DND-41 (cell line): ENCODE measurements around the gene VANGL2.
A peak's percentile ranks its signal among the peaks of the same experiment; 100 is the strongest.

ENCODE experiments used
- ATAC-seq: fragments of 200-7000 bp; cut with Tn5 transposase; 3 replicates; pipeline ENCODE4 v1.9.1; 2021; ENCODE audit warnings: low read depth; ENCODE audit not compliant: insufficient read depth
- DNase-seq: peaks from one replicate; pipeline ENCODE4 v3.0.0-alpha.2; 2020
- H2AFZ ChIP-seq: 2 replicates; pipeline ENCODE4 v1.6.0; 2012; ENCODE audit warnings: low read depth, low read length
- H3K27ac ChIP-seq: 2 replicates; pipeline ENCODE4 v1.5.1; 2012; ENCODE audit warnings: low read length, inconsistent platforms
- H3K27me3 ChIP-seq: fragments of 200-600 bp; sonication (generic); 2 replicates; pipeline ENCODE4 v1.6.0; 2012; ENCODE audit warnings: low read length, mild to moderate bottlenecking, inconsistent platforms; ENCODE audit not compliant: insufficient read depth, poor library complexity
- H3K36me3 ChIP-seq: 2 replicates; pipeline ENCODE4 v1.5.1; 2012; ENCODE audit warnings: low read length, inconsistent platforms; ENCODE audit not compliant: insufficient read depth
- H3K4me1 ChIP-seq: 2 replicates; pipeline ENCODE4 v1.5.1; 2012; ENCODE audit warnings: mild to moderate bottlenecking, low read length; ENCODE audit not compliant: insufficient read depth
- H3K4me2 ChIP-seq: 2 replicates; pipeline ENCODE4 v1.6.0; 2012; ENCODE audit warnings: mild to moderate bottlenecking, moderate library complexity, low read length, inconsistent platforms; ENCODE audit not compliant: insufficient read depth
- H3K4me3 ChIP-seq, 2 experiments: fragments of 200-600 bp in 1 of 2; shearing (Covaris generic) in 1 of 2; 2 replicates each; pipeline ENCODE4 v1.5.1; 2012 to 2016; ENCODE audit warnings: inconsistent platforms in 2 of 2, low read length in 2 of 2, mild to moderate bottlenecking in 2 of 2, low read depth in 1 of 2, moderate library complexity in 1 of 2
- H3K79me2 ChIP-seq: 2 replicates; pipeline ENCODE4 v1.6.0; 2012; ENCODE audit warnings: low read length, inconsistent platforms; ENCODE audit not compliant: insufficient read depth
- H3K9ac ChIP-seq: 2 replicates; pipeline ENCODE4 v1.6.0; 2012; ENCODE audit warnings: low read depth, mild to moderate bottlenecking, inconsistent platforms, low read length, moderate library complexity
- H3K9me3 ChIP-seq: 2 replicates; pipeline ENCODE4 v1.5.1; 2012; ENCODE audit warnings: low read length, moderate library complexity, mild to moderate bottlenecking, inconsistent platforms; ENCODE audit not compliant: insufficient read depth, severe bottlenecking
- H4K20me1 ChIP-seq: 2 replicates; pipeline ENCODE4 v1.6.0; 2012; ENCODE audit warnings: low read length; ENCODE audit not compliant: insufficient read depth
- EZH2 ChIP-seq: IDR thresholded peaks from 3 replicates; pipeline ENCODE4 v1.6.1; 2012; ENCODE audit warnings: borderline replicate concordance, low read depth, mild to moderate bottlenecking, moderate library complexity, low read length, inconsistent platforms; ENCODE audit not compliant: severe bottlenecking
- TF ChIP-seq, protein P1 (sequence below): IDR thresholded peaks from 2 replicates; pipeline ENCODE4 v1.5.1; 2012; ENCODE audit warnings: borderline replicate concordance, low read length, moderate library complexity, mild to moderate bottlenecking; ENCODE audit not compliant: poor library complexity, severe bottlenecking; ENCODE audit errors: extremely low read depth

VANGL2 gene

DNA sequence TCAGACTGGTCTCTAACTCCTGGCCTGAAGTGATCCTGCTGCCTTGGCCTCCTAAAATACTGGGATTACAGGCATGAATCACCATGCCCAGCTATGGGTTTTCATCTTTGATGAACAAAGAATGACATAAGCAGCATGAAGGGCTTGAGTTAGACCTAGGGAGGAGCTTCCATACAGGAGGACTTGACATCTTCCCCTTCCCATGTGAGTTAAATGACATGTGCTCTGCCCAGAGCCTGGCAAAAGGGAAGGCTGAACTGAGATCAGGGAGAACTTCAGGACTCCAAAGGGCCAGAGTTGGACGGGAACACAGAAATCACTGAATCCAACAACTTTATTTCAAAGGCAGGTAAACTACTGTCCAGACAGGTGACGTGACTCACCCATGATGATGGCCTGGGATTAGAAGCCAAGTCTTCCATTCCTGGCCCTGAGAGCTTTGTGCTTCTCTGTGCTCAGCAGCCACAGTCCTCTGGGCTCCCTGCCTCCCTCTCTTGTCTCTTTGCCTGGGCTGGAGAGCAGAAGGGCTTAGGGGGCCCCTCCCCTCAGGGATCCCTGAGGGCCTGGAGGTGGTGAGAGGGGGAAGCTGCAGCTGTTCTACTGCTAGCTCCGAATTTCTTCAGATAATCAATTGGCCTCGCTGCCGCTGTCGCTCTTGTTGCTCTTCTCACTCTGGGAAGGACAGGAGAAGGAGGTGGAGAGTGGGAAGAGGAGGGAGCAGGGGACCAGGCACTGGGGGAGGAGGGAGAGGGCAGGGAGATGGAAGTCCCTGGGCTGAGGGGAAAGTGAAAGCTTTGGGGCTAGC, 25.9 kb upstream of the VANGL2 start:
- ATAC-seq (no peak), DNase-seq (no peak)
- no peak overlapping the region for H3K9ac ChIP-seq
- peaks cover 4% of the 10 kb centered on the region for H3K27me3 ChIP-seq
- no peak overlapping the region for H3K4me2 ChIP-seq
- no peak for TF ChIP-seq EZH2
- TF ChIP-seq, protein P1, sequence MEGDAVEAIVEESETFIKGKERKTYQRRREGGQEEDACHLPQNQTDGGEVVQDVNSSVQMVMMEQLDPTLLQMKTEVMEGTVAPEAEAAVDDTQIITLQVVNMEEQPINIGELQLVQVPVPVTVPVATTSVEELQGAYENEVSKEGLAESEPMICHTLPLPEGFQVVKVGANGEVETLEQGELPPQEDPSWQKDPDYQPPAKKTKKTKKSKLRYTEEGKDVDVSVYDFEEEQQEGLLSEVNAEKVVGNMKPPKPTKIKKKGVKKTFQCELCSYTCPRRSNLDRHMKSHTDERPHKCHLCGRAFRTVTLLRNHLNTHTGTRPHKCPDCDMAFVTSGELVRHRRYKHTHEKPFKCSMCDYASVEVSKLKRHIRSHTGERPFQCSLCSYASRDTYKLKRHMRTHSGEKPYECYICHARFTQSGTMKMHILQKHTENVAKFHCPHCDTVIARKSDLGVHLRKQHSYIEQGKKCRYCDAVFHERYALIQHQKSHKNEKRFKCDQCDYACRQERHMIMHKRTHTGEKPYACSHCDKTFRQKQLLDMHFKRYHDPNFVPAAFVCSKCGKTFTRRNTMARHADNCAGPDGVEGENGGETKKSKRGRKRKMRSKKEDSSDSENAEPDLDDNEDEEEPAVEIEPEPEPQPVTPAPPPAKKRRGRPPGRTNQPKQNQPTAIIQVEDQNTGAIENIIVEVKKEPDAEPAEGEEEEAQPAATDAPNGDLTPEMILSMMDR: no peak
- no peak overlapping the region for H2AFZ ChIP-seq
- no peaks in the 10 kb centered on the region for H4K20me1 ChIP-seq
- no peaks in the 10 kb centered on the region for H3K9me3 ChIP-seq
- H3K27ac ChIP-seq: no peak overlapping the region
- no peak overlapping the region for H3K4me3 ChIP-seq
- no peaks in the 10 kb centered on the region for H3K79me2 ChIP-seq
- H3K36me3 ChIP-seq: no peaks in the 10 kb centered on the region
- peaks cover 5% of the 10 kb centered on the region; the same call in 1 of the 2 replicates for H3K4me1 ChIP-seq

DNA sequence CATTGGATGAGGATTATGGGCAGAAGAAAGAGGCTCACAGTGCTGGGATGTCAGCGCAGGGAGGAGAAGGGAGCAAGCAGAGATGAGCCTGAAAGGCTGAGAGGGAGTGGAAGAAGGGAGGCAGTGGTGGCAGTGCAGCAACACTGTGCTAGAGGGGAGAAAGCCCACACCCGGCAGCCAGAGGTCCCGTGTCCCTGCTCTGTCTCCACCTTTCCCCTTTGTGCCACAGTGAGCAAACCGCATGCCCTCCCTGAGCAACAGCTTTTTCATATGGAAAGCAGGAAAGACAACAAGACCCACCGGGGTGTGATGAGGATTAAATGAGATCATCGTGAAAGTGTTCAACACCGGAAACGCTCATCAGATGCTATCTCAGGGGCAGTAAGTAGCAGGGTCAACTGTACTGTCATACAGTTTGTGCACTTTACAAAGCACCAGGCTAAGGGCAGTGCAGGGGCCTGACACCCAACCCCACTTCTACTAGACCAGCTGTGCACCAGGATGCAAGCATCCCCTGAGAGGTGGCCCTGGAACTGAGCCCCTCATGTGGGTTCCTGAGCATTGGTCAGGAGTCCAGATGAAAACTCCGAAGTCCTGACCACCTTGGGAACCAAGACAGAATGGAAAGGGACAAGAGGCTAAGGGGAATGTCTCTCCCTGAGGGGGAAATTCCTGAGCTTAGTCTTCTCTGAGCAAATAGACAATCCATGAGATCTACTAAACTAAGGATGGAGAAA, 24.4 kb upstream of the VANGL2 start:
- TF ChIP-seq, protein P1: no peak
- TF ChIP-seq EZH2: no peak
- H4K20me1 ChIP-seq: no peaks in the 10 kb centered on the region
- H3K27ac ChIP-seq: no peak overlapping the region
- H3K79me2 ChIP-seq: no peaks in the 10 kb centered on the region
- ATAC-seq: no peak; the same call in 2 of the 3 replicates
- H3K36me3 ChIP-seq: no peaks in the 10 kb centered on the region
- H3K4me3 ChIP-seq: no peak overlapping the region
- H3K27me3 ChIP-seq: peaks cover 4% of the 10 kb centered on the region
- H3K4me2 ChIP-seq: peak overlapping the region; percentile 44; the same call in 1 of the 2 replicates
- H2AFZ ChIP-seq: peak overlapping the region; percentile 78
- no peak for DNase-seq
- H3K9ac ChIP-seq: no peak overlapping the region
- H3K9me3 ChIP-seq: no peaks in the 10 kb centered on the region
- peaks cover 5% of the 10 kb centered on the region; the same call in 1 of the 2 replicates for H3K4me1 ChIP-seq

GRCh38 chr1:160376525-160377131, 23.7 kb upstream of the VANGL2 start:
- Histone ChIP-seq H3K27me3 (peaks cover 4% of the 10 kb centered on the region), H3K27ac (no peak overlapping the region), H3K4me2 (peak overlapping the region; percentile 44; the same call in 1 of the 2 replicates), H3K79me2 (no peaks in the 10 kb centered on the region), H3K36me3 (no peaks in the 10 kb centered on the region), H2AFZ (peak overlapping the region; percentile 78), H3K4me3 (no peak overlapping the region), H4K20me1 (no peaks in the 10 kb centered on the region), H3K9me3 (no peaks in the 10 kb centered on the region), H3K4me1 (peaks cover 5% of the 10 kb centered on the region; the same call in 1 of the 2 replicates), H3K9ac (no peak overlapping the region)
- DNase-seq (peak; percentile 63), ATAC-seq (peak; percentile 96)
- TF ChIP-seq EZH2: no peak
- TF ChIP-seq, protein P1: peak; percentile 93
